SK-N-SH treated with all-trans-retinoic acid at 6 μM for 48 hours (cell line): ENCODE data around the gene ELOVL6.

Experiments
- ATAC-seq: fragments of 200-7000 bp; cut with Tn5 transposase; 3 replicates; pipeline ENCODE4 v1.9.1; 2020; ENCODE audit warnings: mild to moderate bottlenecking, moderate library complexity
- ARNTL ChIP-seq: fragments of 450-650 bp; formaldehyde crosslinking; IDR thresholded peaks from 2 replicates; pipeline ENCODE4 v1.5.0; 2020; ENCODE audit warnings: low read depth, mild to moderate bottlenecking, moderate library complexity, borderline replicate concordance
- BACH2 ChIP-seq: fragments of 250-450 bp; sonication (Bioruptor Pico); IDR thresholded peaks from 2 replicates; pipeline ENCODE4 v1.9.0; 2021; ENCODE audit warnings: mild to moderate bottlenecking, borderline replicate concordance
- CSDC2 ChIP-seq: fragments of 250-450 bp; sonication (Bioruptor Pico); IDR thresholded peaks from 2 replicates; pipeline ENCODE4 v1.5.0; 2020; ENCODE audit warnings: mild to moderate bottlenecking, moderate library complexity
- ESRRG ChIP-seq: fragments of 250-450 bp; sonication (Bioruptor Pico); IDR thresholded peaks from 2 replicates; pipeline ENCODE4 v1.6.1; 2021; ENCODE audit warnings: mild to moderate bottlenecking
- GLIS3 ChIP-seq: fragments of 250-450 bp; sonication (Bioruptor Pico); IDR thresholded peaks from 2 replicates; pipeline ENCODE4 v1.5.0; 2020; ENCODE audit warnings: mild to moderate bottlenecking, moderate library complexity
- ISL1 ChIP-seq: fragments of 250-450 bp; sonication (Bioruptor Pico); IDR thresholded peaks from 2 replicates; pipeline ENCODE4 v2.1.2; 2022; ENCODE audit warnings: mild to moderate bottlenecking, moderate library complexity
- OSR1 ChIP-seq: fragments of 250-450 bp; sonication (Bioruptor Pico); IDR thresholded peaks from 2 replicates; pipeline ENCODE4 v1.8.0; 2022; ENCODE audit warnings: moderate library complexity, mild to moderate bottlenecking, inconsistent platforms
- POU6F1 ChIP-seq: fragments of 250-450 bp; sonication (Bioruptor Pico); IDR thresholded peaks from 2 replicates; pipeline ENCODE4 v1.8.0; 2021; ENCODE audit warnings: low read depth, mild to moderate bottlenecking, moderate library complexity, borderline replicate concordance
- PPARA ChIP-seq: fragments of 250-450 bp; sonication (Bioruptor Pico); IDR thresholded peaks from 2 replicates; pipeline ENCODE4 v1.5.0; 2020; ENCODE audit warnings: mild to moderate bottlenecking, borderline replicate concordance
- RARB ChIP-seq: fragments of 250-450 bp; sonication (Bioruptor Pico); IDR thresholded peaks from 2 replicates; pipeline ENCODE4 v1.8.0; 2021; ENCODE audit warnings: mild to moderate bottlenecking, moderate library complexity
- SNAI2 ChIP-seq: fragments of 250-450 bp; sonication (Bioruptor Pico); IDR thresholded peaks from 2 replicates; pipeline ENCODE4 v1.5.0; 2020; ENCODE audit warnings: mild to moderate bottlenecking, moderate library complexity
- TOX ChIP-seq: fragments of 250-450 bp; sonication (Bioruptor Pico); IDR thresholded peaks from 2 replicates; pipeline ENCODE4 v1.8.0; 2021; ENCODE audit warnings: mild to moderate bottlenecking, moderate library complexity, borderline replicate concordance
- ZC3H10 ChIP-seq: fragments of 250-450 bp; sonication (Bioruptor Pico); IDR thresholded peaks from 2 replicates; pipeline ENCODE4 v1.5.1; 2021; ENCODE audit warnings: mild to moderate bottlenecking, moderate library complexity
- ZFP3 ChIP-seq: fragments of 250-450 bp; sonication (Bioruptor Pico); IDR thresholded peaks from 2 replicates; pipeline ENCODE4 v1.5.0; 2020; ENCODE audit warnings: mild to moderate bottlenecking, moderate library complexity
- ZFP30 ChIP-seq: fragments of 450-650 bp; formaldehyde crosslinking; IDR thresholded peaks from 2 replicates; pipeline ENCODE4 v1.5.0; 2022; ENCODE audit warnings: mild to moderate bottlenecking, moderate library complexity
- ZNF565 ChIP-seq: fragments of 450-650 bp; formaldehyde crosslinking; conservative IDR thresholded peaks from 2 replicates; pipeline ENCODE4 v1.5.0; 2020; ENCODE audit warnings: low read depth, mild to moderate bottlenecking, moderate library complexity
- ZNF70 ChIP-seq: fragments of 450-650 bp; formaldehyde crosslinking; IDR thresholded peaks from 2 replicates; pipeline ENCODE4 v1.5.0; 2020; ENCODE audit warnings: mild to moderate bottlenecking, moderate library complexity
- ZNF8 ChIP-seq: fragments of 450-650 bp; formaldehyde crosslinking; IDR thresholded peaks from 2 replicates; pipeline ENCODE4 v1.5.0; 2020; ENCODE audit warnings: mild to moderate bottlenecking, moderate library complexity
- TF ChIP-seq, protein P1 (sequence below): fragments of 250-450 bp; sonication (Bioruptor Pico); IDR thresholded peaks from 2 replicates; pipeline ENCODE4 v1.8.0; 2020; ENCODE audit warnings: mild to moderate bottlenecking, moderate library complexity, borderline replicate concordance
- TF ChIP-seq, protein P2 (sequence below): fragments of 250-450 bp; sonication (Bioruptor Pico); IDR thresholded peaks from 2 replicates; pipeline ENCODE4 v1.5.1; 2020; ENCODE audit warnings: low read depth, mild to moderate bottlenecking, moderate library complexity
- TF ChIP-seq, protein P3 (sequence below): fragments of 250-450 bp; sonication (Bioruptor Pico); IDR thresholded peaks from 2 replicates; pipeline ENCODE4 v1.5.1; 2021; ENCODE audit warnings: mild to moderate bottlenecking, moderate library complexity
- TF ChIP-seq, protein P4 (sequence below): fragments of 250-450 bp; sonication (Bioruptor Pico); IDR thresholded peaks from 2 replicates; pipeline ENCODE4 v1.5.0; 2020; ENCODE audit warnings: mild to moderate bottlenecking, moderate library complexity

The ELOVL6 gene

GRCh38 chr4:110075083-110075738, 123.2 kb downstream of the ELOVL6 start (continued):
- TF ChIP-seq, protein P1, sequence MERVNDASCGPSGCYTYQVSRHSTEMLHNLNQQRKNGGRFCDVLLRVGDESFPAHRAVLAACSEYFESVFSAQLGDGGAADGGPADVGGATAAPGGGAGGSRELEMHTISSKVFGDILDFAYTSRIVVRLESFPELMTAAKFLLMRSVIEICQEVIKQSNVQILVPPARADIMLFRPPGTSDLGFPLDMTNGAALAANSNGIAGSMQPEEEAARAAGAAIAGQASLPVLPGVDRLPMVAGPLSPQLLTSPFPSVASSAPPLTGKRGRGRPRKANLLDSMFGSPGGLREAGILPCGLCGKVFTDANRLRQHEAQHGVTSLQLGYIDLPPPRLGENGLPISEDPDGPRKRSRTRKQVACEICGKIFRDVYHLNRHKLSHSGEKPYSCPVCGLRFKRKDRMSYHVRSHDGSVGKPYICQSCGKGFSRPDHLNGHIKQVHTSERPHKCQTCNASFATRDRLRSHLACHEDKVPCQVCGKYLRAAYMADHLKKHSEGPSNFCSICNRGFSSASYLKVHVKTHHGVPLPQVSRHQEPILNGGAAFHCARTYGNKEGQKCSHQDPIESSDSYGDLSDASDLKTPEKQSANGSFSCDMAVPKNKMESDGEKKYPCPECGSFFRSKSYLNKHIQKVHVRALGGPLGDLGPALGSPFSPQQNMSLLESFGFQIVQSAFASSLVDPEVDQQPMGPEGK (CRISPR knock-in tag) = no peak
- TF ChIP-seq, all 23 proteins: peak for 0

DNA sequence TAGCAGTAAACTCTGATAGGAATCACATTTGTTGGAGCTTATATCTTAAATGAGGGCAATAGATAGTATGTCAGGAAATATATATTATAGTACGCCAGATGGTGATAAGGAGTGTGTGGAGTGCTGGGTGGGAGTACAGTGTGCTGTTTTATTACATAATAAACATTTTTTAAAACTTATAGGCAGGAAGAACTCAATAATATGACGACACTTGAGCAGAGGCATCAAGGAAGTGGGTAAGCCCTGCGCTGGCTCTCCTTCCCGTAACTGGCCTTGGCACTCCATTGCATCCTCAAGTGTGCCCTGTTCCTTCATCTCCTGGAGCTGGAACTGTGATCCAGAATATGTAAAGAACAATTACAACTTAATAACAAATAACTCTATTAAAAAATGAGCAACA, 123.8 kb downstream of the ELOVL6 start:
- TF ChIP-seq ZC3H10 (CRISPR knock-in tag) (no peak), OSR1 (no peak), ISL1 (CRISPR knock-in tag) (no peak), GLIS3 (CRISPR knock-in tag) (no peak), ZNF565 (CRISPR knock-in tag) (no peak), ZNF70 (CRISPR knock-in tag) (no peak), POU6F1 (no peak), ESRRG (CRISPR knock-in tag) (no peak), RARB (CRISPR knock-in tag) (no peak), PPARA (CRISPR knock-in tag) (no peak), ZFP30 (CRISPR knock-in tag) (no peak)
- TF ChIP-seq, protein P1 (CRISPR knock-in tag) = no peak
- no peak for ATAC-seq

DNA sequence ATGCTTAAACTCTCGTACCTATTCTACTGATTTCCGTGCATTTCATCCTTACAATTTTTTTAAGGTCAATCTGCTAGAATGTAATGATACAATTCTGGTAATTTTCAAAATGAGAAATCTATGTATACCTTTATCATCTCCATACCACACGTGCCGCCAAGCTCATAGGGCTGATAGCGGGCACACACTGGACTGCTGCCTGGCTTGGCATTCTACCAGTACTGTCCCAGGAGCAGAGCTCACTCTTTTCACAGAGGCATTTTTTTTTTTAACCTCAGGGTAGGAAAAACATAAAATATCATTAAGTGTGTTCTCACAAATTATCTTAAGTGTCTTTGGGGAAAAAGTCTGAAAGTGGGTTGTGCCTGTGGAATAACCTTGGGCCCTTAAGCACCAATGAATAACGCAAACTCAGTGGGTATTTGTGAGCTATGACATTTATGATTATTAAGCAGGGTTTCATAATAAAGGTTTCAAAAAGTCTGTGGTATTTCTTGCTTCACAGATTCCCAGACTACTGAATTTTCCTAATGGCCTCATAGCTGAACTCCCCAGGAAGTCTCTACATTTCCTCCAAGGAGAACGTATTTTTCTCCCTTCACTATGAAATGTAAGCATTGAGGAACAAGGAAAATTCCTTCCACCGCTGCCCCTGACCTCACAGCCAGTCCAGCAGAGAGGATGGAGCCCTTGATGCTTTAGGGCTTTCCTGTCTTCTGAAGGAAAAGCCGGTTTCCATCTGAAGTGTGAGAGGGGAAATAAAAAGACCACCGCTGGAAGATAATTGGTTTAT, 125.2 kb downstream of the ELOVL6 start:
- ATAC-seq = peak; percentile 45; the same call in 1 of the 3 replicates

More for the DNA sequence above, 125.2 kb downstream of the ELOVL6 start:
- TF ChIP-seq PPARA (CRISPR knock-in tag) (no peak), ZFP3 (CRISPR knock-in tag) (no peak), OSR1 (no peak), ZNF8 (no peak), ISL1 (CRISPR knock-in tag) (no peak), RARB (CRISPR knock-in tag) (no peak), GLIS3 (CRISPR knock-in tag) (no peak), SNAI2 (CRISPR knock-in tag) (no peak), CSDC2 (CRISPR knock-in tag) (no peak), ESRRG (CRISPR knock-in tag) (no peak), BACH2 (CRISPR knock-in tag) (no peak), TOX (CRISPR knock-in tag) (no peak), ZNF565 (CRISPR knock-in tag) (no peak), POU6F1 (no peak), ZFP30 (CRISPR knock-in tag) (no peak), ARNTL (CRISPR knock-in tag) (no peak), ZNF70 (CRISPR knock-in tag) (no peak)
- TF ChIP-seq, protein P2, sequence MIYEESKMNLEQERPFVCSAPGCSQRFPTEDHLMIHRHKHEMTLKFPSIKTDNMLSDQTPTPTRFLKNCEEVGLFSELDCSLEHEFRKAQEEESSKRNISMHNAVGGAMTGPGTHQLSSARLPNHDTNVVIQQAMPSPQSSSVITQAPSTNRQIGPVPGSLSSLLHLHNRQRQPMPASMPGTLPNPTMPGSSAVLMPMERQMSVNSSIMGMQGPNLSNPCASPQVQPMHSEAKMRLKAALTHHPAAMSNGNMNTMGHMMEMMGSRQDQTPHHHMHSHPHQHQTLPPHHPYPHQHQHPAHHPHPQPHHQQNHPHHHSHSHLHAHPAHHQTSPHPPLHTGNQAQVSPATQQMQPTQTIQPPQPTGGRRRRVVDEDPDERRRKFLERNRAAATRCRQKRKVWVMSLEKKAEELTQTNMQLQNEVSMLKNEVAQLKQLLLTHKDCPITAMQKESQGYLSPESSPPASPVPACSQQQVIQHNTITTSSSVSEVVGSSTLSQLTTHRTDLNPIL (CRISPR knock-in tag) = no peak
- TF ChIP-seq, protein P3, sequence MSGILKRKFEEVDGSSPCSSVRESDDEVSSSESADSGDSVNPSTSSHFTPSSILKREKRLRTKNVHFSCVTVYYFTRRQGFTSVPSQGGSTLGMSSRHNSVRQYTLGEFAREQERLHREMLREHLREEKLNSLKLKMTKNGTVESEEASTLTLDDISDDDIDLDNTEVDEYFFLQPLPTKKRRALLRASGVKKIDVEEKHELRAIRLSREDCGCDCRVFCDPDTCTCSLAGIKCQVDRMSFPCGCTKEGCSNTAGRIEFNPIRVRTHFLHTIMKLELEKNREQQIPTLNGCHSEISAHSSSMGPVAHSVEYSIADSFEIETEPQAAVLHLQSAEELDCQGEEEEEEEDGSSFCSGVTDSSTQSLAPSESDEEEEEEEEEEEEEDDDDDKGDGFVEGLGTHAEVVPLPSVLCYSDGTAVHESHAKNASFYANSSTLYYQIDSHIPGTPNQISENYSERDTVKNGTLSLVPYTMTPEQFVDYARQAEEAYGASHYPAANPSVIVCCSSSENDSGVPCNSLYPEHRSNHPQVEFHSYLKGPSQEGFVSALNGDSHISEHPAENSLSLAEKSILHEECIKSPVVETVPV (CRISPR knock-in tag) = no peak
- TF ChIP-seq, protein P4, sequence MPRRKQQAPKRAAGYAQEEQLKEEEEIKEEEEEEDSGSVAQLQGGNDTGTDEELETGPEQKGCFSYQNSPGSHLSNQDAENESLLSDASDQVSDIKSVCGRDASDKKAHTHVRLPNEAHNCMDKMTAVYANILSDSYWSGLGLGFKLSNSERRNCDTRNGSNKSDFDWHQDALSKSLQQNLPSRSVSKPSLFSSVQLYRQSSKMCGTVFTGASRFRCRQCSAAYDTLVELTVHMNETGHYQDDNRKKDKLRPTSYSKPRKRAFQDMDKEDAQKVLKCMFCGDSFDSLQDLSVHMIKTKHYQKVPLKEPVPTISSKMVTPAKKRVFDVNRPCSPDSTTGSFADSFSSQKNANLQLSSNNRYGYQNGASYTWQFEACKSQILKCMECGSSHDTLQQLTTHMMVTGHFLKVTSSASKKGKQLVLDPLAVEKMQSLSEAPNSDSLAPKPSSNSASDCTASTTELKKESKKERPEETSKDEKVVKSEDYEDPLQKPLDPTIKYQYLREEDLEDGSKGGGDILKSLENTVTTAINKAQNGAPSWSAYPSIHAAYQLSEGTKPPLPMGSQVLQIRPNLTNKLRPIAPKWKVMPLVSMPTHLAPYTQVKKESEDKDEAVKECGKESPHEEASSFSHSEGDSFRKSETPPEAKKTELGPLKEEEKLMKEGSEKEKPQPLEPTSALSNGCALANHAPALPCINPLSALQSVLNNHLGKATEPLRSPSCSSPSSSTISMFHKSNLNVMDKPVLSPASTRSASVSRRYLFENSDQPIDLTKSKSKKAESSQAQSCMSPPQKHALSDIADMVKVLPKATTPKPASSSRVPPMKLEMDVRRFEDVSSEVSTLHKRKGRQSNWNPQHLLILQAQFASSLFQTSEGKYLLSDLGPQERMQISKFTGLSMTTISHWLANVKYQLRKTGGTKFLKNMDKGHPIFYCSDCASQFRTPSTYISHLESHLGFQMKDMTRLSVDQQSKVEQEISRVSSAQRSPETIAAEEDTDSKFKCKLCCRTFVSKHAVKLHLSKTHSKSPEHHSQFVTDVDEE = no peak
- TF ChIP-seq, all 23 proteins: peak for 0
